Mucosa of descending colon (tissue), 3 donors: ENCODE data around the gene GLRX3. TPM values are rescaled to one million over a fixed set of nuclear protein-coding genes. Genes with fewer than 3 reads are reported as not detected.

Source experiments
- ATAC-seq: fragments of 200-7000 bp; cut with Tn5 transposase; one replicate; pipeline ENCODE4 v1.9.1; 2020; ENCODE audit warnings: mild to moderate bottlenecking, moderate library complexity
- DNase-seq, 3 donors: peaks; one replicate each; pipeline ENCODE4 v3.0.0-alpha.2; 2020
- H3K36me3 ChIP-seq: fragments of 200-600 bp; one replicate; pipeline ENCODE4 v1.8.0; 2021; ENCODE audit warnings: low read depth, mild to moderate bottlenecking
- H3K4me1 ChIP-seq: fragments of 200-600 bp; one replicate; pipeline ENCODE4 v1.8.0; 2021; ENCODE audit warnings: low read depth, mild to moderate bottlenecking
- H3K4me3 ChIP-seq: fragments of 200-600 bp; one replicate; pipeline ENCODE4 v1.8.0; 2021; ENCODE audit warnings: mild to moderate bottlenecking
- H3K9me3 ChIP-seq: fragments of 200-600 bp; one replicate; pipeline ENCODE4 v1.8.0; 2021; ENCODE audit warnings: mild to moderate bottlenecking
- intact Hi-C, 2 donors: fragments of 100-400 bp; cut with DNase I in 1 of 2; cut with micrococcal nuclease in 1 of 2; formaldehyde crosslinking; loops; one replicate each; pipeline versions ENCODE4 v1.11.0 to v1.11.1; 2022; cut with DNase I, micrococcal nuclease
- total RNA-seq, 3 donors: library from RNA; stranded (reverse); fragmentation: NEBNext Ultra II Directional in 2 of 3; extraction: Animal tissue kit (Norgen Biotek cat#: 25700) in 2 of 3; gene quantifications; one replicate each; pipeline versions ENCODE4 v1.2.1 to v1.2.4, GENCODE V29; 2021 to 2023
- TF ChIP-seq, protein P1 (sequence below): fragments of 200-600 bp; IDR thresholded peaks from one replicate; pipeline ENCODE4 v1.8.0; 2022; ENCODE audit warnings: antibody characterized with exemption, mild to moderate bottlenecking
- donor health status: DM: no; HTN: no; CAD: no; lungs with moderate emphysema.
- donor health status: DM: no; HTN: no; CAD: no.
- donor health status: DM: no; HTN: yes; CAD: no.

The GLRX3 gene
- total RNA-seq, 3 donors from 2014 or later = 44.3 to 58.2 (median 57.2) TPM

DNA sequence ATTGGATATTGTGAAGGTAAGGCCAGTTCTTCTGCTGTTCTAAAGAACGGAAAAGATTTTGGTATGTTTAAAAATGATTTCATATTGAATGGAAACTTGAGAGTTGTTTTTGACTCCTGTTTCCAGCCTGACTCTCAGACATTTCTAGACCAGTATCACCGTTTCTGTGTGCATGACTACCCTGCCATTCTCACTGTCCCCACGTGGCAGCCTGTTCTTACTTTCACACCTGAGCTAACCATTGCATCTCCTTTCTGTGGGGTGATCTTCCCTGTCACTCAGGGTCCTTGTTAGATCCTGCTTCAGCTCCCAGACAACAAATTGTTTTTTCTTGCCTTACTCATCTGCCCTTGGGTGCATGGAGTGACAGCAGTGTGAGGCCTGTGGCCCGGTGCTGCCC lies 38.9 kb downstream of the GLRX3 start:
- intact Hi-C loops = no loop called here
- TF ChIP-seq, protein P1, sequence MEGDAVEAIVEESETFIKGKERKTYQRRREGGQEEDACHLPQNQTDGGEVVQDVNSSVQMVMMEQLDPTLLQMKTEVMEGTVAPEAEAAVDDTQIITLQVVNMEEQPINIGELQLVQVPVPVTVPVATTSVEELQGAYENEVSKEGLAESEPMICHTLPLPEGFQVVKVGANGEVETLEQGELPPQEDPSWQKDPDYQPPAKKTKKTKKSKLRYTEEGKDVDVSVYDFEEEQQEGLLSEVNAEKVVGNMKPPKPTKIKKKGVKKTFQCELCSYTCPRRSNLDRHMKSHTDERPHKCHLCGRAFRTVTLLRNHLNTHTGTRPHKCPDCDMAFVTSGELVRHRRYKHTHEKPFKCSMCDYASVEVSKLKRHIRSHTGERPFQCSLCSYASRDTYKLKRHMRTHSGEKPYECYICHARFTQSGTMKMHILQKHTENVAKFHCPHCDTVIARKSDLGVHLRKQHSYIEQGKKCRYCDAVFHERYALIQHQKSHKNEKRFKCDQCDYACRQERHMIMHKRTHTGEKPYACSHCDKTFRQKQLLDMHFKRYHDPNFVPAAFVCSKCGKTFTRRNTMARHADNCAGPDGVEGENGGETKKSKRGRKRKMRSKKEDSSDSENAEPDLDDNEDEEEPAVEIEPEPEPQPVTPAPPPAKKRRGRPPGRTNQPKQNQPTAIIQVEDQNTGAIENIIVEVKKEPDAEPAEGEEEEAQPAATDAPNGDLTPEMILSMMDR = no peak
- ATAC-seq = no peak
- H3K4me3 ChIP-seq = no peak overlapping the region
- no peaks in the 10 kb centered on the region for H3K9me3 ChIP-seq
- DNase-seq = no peak
- H3K4me1 ChIP-seq = no peaks in the 10 kb centered on the region
- no peaks in the 10 kb centered on the region for H3K36me3 ChIP-seq

DNA sequence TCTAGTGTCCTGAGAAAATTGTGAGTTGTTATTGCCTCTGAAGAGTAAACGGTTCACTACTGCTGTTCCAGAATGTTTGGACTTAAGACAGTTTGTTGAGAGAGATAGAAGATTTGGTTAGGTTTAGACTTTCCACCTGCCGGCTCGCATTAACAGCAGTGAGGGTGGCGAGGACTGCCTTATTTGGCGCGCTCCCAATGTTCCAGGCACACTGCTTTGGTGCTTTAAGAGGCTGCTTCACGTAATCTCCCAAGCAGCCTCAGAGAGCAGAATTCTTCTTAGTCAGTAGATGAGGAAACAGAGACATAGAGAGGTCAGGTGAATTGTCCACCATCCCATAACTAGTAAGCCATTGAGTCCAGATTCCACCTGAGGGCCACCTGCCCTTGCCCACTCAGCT lies 41.1 kb downstream of the GLRX3 start:
- ATAC-seq (no peak), DNase-seq (no peak)
- intact Hi-C loops = no loop called here
- Histone ChIP-seq H3K4me3 (no peak overlapping the region), H3K36me3 (no peaks in the 10 kb centered on the region), H3K9me3 (no peaks in the 10 kb centered on the region), H3K4me1 (no peaks in the 10 kb centered on the region)
- TF ChIP-seq, protein P1 = no peak

DNA sequence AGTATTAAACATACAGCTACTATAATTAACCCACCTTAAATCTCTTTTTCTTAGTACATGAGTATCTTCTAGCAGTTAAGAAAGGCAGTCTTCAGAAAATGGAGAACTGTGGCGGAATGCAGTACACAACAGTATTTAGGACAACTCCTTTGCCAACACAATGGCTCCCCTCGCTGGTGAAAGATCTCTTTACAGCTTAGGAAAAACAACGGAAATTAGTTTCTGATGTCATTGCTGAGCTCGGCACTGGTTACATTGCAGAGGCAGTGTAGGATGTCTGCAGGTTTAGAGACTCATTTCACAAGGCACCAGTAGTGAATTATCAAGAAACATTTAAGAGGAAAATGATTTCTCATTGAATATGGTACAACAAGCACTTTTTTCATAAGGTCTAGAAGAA lies 43.4 kb downstream of the GLRX3 start:
- Histone ChIP-seq H3K4me1 (no peaks in the 10 kb centered on the region), H3K4me3 (no peak overlapping the region), H3K36me3 (no peaks in the 10 kb centered on the region), H3K9me3 (no peaks in the 10 kb centered on the region)
- intact Hi-C loops = no loop called here
- TF ChIP-seq, protein P1 = no peak
- DNase-seq = peak in 1 of 3 donors; percentile 24
- ATAC-seq = peak; percentile 18

DNA sequence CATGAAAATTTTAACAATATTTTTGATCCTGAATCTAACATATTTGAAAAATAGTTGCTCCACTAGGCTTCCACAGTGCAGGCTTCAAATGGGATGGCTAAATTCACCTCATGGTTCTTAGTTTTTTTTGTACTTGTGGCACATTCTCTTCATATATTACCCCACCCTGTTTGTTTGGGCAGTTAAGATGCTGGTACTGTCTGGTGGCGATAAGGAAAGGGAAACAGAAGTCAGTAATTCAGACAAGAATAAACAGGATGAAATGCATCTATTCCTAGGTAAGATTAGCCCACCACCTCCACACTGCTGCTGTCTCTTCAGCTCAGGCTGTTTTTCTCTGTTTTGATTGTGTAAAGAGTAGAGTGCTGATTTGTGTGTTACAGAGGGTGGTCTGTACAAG lies 44.2 kb downstream of the GLRX3 start:
- H3K4me1 ChIP-seq = no peaks in the 10 kb centered on the region
- H3K4me3 ChIP-seq = no peak overlapping the region
- no peaks in the 10 kb centered on the region for H3K9me3 ChIP-seq
- TF ChIP-seq, protein P1 = no peak
- no peaks in the 10 kb centered on the region for H3K36me3 ChIP-seq
- intact Hi-C loops = no loop called here
- DNase-seq (no peak), ATAC-seq (no peak)

DNA sequence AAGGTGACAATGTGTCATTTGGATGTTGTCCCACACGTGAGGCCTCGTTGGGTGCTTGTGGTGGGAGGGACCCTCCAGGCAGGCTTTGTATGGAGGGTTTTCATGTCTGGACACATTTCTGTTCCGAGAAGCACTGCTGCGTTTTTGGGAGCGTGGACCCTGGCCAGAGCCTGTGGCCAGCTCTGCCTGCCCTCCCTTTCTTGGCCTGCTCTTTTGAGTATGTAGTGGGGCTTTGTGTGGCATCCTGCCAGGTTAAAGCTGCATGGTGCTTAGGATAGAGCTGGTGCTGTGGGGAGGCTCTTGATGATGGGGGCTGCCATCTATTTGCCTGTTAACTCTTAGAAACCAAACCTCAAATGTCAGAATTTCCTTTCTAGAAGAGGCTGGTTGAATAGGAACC lies 45.7 kb downstream of the GLRX3 start:
- intact Hi-C loops = no loop called here
- Histone ChIP-seq H3K4me1 (no peaks in the 10 kb centered on the region), H3K36me3 (no peaks in the 10 kb centered on the region), H3K4me3 (no peak overlapping the region), H3K9me3 (no peaks in the 10 kb centered on the region)
- no peak for ATAC-seq
- DNase-seq = no peak
- TF ChIP-seq, protein P1 = no peak

DNA sequence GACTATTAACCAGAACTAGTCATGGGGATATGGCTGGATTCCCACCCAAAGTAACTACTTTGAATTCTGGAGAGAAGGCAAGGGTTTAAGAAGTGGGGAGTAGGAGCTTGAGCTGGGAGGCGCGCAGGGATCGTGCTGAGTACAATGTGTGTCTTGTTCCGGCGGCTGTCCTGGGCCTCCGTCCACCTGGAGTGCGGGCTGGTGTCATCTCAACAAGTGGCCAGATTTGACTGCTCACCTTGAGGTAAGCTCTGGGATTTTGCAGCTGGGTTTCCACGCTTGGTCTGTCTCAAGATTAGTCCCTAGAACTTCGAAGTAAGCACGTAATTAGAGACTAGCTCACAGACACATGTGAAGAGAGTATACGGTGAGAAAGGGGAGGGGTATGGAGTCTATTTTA lies 49.4 kb downstream of the GLRX3 start:
- H3K4me1 ChIP-seq = no peaks in the 10 kb centered on the region
- H3K4me3 ChIP-seq = no peak overlapping the region
- intact Hi-C loops = no loop called here
- H3K36me3 ChIP-seq = no peaks in the 10 kb centered on the region
- DNase-seq (no peak), ATAC-seq (no peak)
- TF ChIP-seq, protein P1 = no peak
- no peaks in the 10 kb centered on the region for H3K9me3 ChIP-seq
